NCI-H82 treated with DMSO at 0.1 percent for 48 hours (cell line): ENCODE measurements around the gene ASIP.
"Not testable (repeated sequence)": the region's sequence is repeated elsewhere in the genome, so short reads cannot be mapped to it uniquely, and the experiment has no call there.

Source experiments
- DNase-seq: peaks from one replicate; lab custom pipeline; 2025; ENCODE audit not compliant: unreplicated experiment; lab: John Stamatoyannopoulos, UW

ASIP gene

GRCh38 chr20:34242015-34242414, 792 bp downstream of the ASIP start:
- not testable (repeated sequence) for DNase-seq

GRCh38 chr20:34242879-34243278, 1.7 kb downstream of the ASIP start:
- DNase-seq = no peak

GRCh38 chr20:34243377-34243776, 2.2 kb downstream of the ASIP start:
- no peak for DNase-seq

- no peak for DNase-seq
Measured at GRCh38 chr20:34246126-34246626, 5.0 kb downstream of the ASIP start.

GRCh38 chr20:34249291-34249690, 8.1 kb downstream of the ASIP start:
- no peak for DNase-seq

- DNase-seq = no peak
Measured at GRCh38 chr20:34250005-34250404, 8.8 kb downstream of the ASIP start.

- DNase-seq = no peak
Measured at GRCh38 chr20:34251619-34252018, 10.4 kb downstream of the ASIP start.

- not testable (repeated sequence) for DNase-seq
Measured at GRCh38 chr20:34252431-34253086, 11.3 kb downstream of the ASIP start.

GRCh38 chr20:34254979-34255378, 13.8 kb downstream of the ASIP start:
- no peak for DNase-seq

- DNase-seq = no peak
Measured at GRCh38 chr20:34256629-34257124, 15.5 kb downstream of the ASIP start.

GRCh38 chr20:34260208-34260942, 19.2 kb downstream of the ASIP start:
- no peak for DNase-seq

GRCh38 chr20:34262488-34263288, 21.5 kb downstream of the ASIP start:
- DNase-seq = no peak

- not testable (repeated sequence) for DNase-seq
Measured at GRCh38 chr20:34263468-34263867, 22.2 kb downstream of the ASIP start.

GRCh38 chr20:34264141-34264540, 22.9 kb downstream of the ASIP start:
- DNase-seq = no peak

- no peak for DNase-seq
Measured at GRCh38 chr20:34268145-34268544, 26.9 kb downstream of the ASIP start.

GRCh38 chr20:34268851-34269636, 27.8 kb downstream of the ASIP start:
- DNase-seq = no peak

- DNase-seq = no peak
Measured at GRCh38 chr20:34269996-34270627, 28.9 kb downstream of the ASIP start.

- no peak for DNase-seq
Measured at GRCh38 chr20:34271956-34272355, 30.7 kb downstream of the ASIP start.

GRCh38 chr20:34274694-34275093, 33.5 kb downstream of the ASIP start:
- no peak for DNase-seq

GRCh38 chr20:34281177-34281576, 40.0 kb downstream of the ASIP start:
- DNase-seq = no peak
